IMR-90 (cell line): ENCODE data around the gene NXPE1. TPM values are rescaled to one million over a fixed set of nuclear protein-coding genes. Genes with fewer than 3 reads are reported as not detected.
A peak's percentile ranks its signal among the peaks of the same experiment; 100 is the strongest.

Experiments used
- ATAC-seq: fragments of 200-7000 bp; cut with Tn5 transposase; 2 replicates; pipeline ENCODE4 v1.9.1; 2020; ENCODE audit warnings: low read depth, mild to moderate bottlenecking, moderate library complexity
- BruUV-seq: library from RNA; stranded (reverse); fragments of 400-500 nt; replicated peaks from 2 replicates; lab custom pipeline; 2021; lab: Mats Ljungman, UMichigan
- CTCF ChIA-PET: fragments of 300-600 bp; formaldehyde crosslinking; extraction: SDS; loops from one replicate; lab custom pipeline; 2021; ENCODE audit warnings: antibody characterized with exemption; lab: Yijun Ruan, JAX
- POLR2A ChIA-PET: fragments of 300-600 bp; sonication (Branson Sonifier 250); formaldehyde crosslinking; loops from one replicate; lab custom pipeline; 2022; ENCODE audit warnings: antibody characterized with exemption; ENCODE audit not compliant: unreplicated experiment; lab: Charles Lee
- DNase-seq: peaks from one replicate; pipeline ENCODE4 v3.0.0; 2013
- H2AFZ ChIP-seq: replicated peaks from 2 replicates; pipeline ENCODE3; 2013; ENCODE audit warnings: low read length, mild to moderate bottlenecking; ENCODE audit not compliant: poor library complexity
- H2AK5ac ChIP-seq: 2 replicates; pipeline ENCODE4 v1.6.1; 2013; ENCODE audit warnings: low read depth, low read length, inconsistent platforms
- H2AK9ac ChIP-seq: replicated peaks from 2 replicates; pipeline ENCODE3; 2013; ENCODE audit warnings: mild to moderate bottlenecking, low read depth, low read length, moderate library complexity; ENCODE audit not compliant: poor library complexity
- H2BK120ac ChIP-seq: 2 replicates; pipeline ENCODE4 v1.6.1; 2013; ENCODE audit warnings: low read depth, low read length, inconsistent platforms
- H2BK15ac ChIP-seq: 3 replicates; pipeline ENCODE4 v1.6.1; 2013; ENCODE audit warnings: low read depth, low read length, inconsistent platforms
- H2BK20ac ChIP-seq: 2 replicates; pipeline ENCODE4 v1.6.1; 2013; ENCODE audit warnings: low read depth, mild to moderate bottlenecking, inconsistent platforms, low read length, moderate library complexity
- H2BK5ac ChIP-seq: 2 replicates; pipeline ENCODE4 v1.6.1; 2013; ENCODE audit warnings: mild to moderate bottlenecking, low read depth, low read length, inconsistent platforms; ENCODE audit not compliant: poor library complexity, severe bottlenecking
- H3K14ac ChIP-seq: replicated peaks from 2 replicates; pipeline ENCODE4 v1.6.1; 2013; ENCODE audit warnings: low read depth, low read length, inconsistent platforms
- H3K18ac ChIP-seq: 2 replicates; pipeline ENCODE4 v1.6.1; 2013; ENCODE audit warnings: low read depth, low read length, control low read depth
- H3K23ac ChIP-seq: 2 replicates; pipeline ENCODE4 v1.6.1; 2013; ENCODE audit warnings: low read depth, low read length, inconsistent platforms
- H3K27ac ChIP-seq: 2 replicates; pipeline ENCODE4 v1.5.1; 2013; ENCODE audit warnings: mild to moderate bottlenecking, control low read depth, low read length; ENCODE audit not compliant: insufficient read depth
- H3K27me3 ChIP-seq: 2 replicates; pipeline ENCODE4 v1.6.1; 2013; ENCODE audit warnings: low read length; ENCODE audit not compliant: control insufficient read depth, insufficient read depth
- H3K36me3 ChIP-seq: 2 replicates; pipeline ENCODE4 v1.6.1; 2013; ENCODE audit warnings: low read length, mixed read lengths; ENCODE audit not compliant: control insufficient read depth, insufficient read depth
- H3K4ac ChIP-seq: 2 replicates; pipeline ENCODE4 v1.6.1; 2013; ENCODE audit warnings: low read depth, low read length, inconsistent platforms
- H3K4me1 ChIP-seq: 2 replicates; pipeline ENCODE4 v1.6.1; 2013; ENCODE audit warnings: low read length, mixed read lengths; ENCODE audit not compliant: control insufficient read depth, insufficient read depth
- H3K4me2 ChIP-seq: 2 replicates; pipeline ENCODE4 v1.6.1; 2013; ENCODE audit warnings: low read depth, mild to moderate bottlenecking, control low read depth, low read length, moderate library complexity
- H3K4me3 ChIP-seq: 2 replicates; pipeline ENCODE4 v1.5.1; 2013; ENCODE audit warnings: low read depth, mild to moderate bottlenecking, control low read depth, low read length, moderate library complexity; ENCODE audit not compliant: insufficient read depth
- H3K56ac ChIP-seq: 2 replicates; pipeline ENCODE4 v1.6.1; 2013; ENCODE audit warnings: low read length, inconsistent platforms; ENCODE audit not compliant: insufficient read depth; ENCODE audit errors: extremely low read depth
- H3K79me1 ChIP-seq, 2 experiments: 2 replicates each; pipeline ENCODE4 v1.6.1; 2013; ENCODE audit warnings: low read length in 2 of 2, inconsistent platforms in 1 of 2, low read depth in 1 of 2
- H3K9ac ChIP-seq: 2 replicates; pipeline ENCODE4 v1.6.1; 2013; ENCODE audit warnings: low read depth, low read length, control low read depth
- H3K9me1 ChIP-seq: 2 replicates; pipeline ENCODE4 v1.6.1; 2013; ENCODE audit warnings: low read length, inconsistent platforms; ENCODE audit not compliant: insufficient read depth
- H3K9me3 ChIP-seq: 2 replicates; pipeline ENCODE4 v1.6.1; 2013; ENCODE audit warnings: low read length; ENCODE audit not compliant: control insufficient read depth, insufficient read depth
- H4K20me1 ChIP-seq: 2 replicates; pipeline ENCODE4 v1.6.1; 2013; ENCODE audit warnings: low read length, inconsistent platforms; ENCODE audit not compliant: insufficient read depth
- H4K5ac ChIP-seq: 2 replicates; pipeline ENCODE4 v1.6.1; 2013; ENCODE audit warnings: mild to moderate bottlenecking, low read depth, low read length, control low read depth
- H4K8ac ChIP-seq, 2 experiments: 2 replicates each; pipeline ENCODE4 v1.6.1; 2013; ENCODE audit warnings: low read depth in 2 of 2, low read length in 2 of 2, control low read depth in 1 of 2, inconsistent platforms in 1 of 2
- H4K91ac ChIP-seq: 2 replicates; pipeline ENCODE4 v1.6.1; 2013; ENCODE audit warnings: low read depth, low read length, inconsistent platforms; ENCODE audit not compliant: insufficient read depth
- BHLHE40 ChIP-seq: fragments of 150-350 bp; IDR thresholded peaks from 2 replicates; pipeline ENCODE4 v1.6.1; 2016; ENCODE audit warnings: mild to moderate bottlenecking, low read depth, low read length
- CEBPB ChIP-seq: IDR thresholded peaks from 2 replicates; pipeline ENCODE4 v1.6.1; 2012; ENCODE audit warnings: low read depth, low read length, improper control_type of control experiment
- FOS ChIP-seq: fragments of 150-350 bp; IDR thresholded peaks from 2 replicates; pipeline ENCODE4 v1.6.1; 2016; ENCODE audit warnings: low read depth, low read length
- RAD21 ChIP-seq: IDR thresholded peaks from 2 replicates; pipeline ENCODE4 v1.6.1; 2012; ENCODE audit warnings: low read length, improper control_type of control experiment
- RCOR1 ChIP-seq: IDR thresholded peaks from 2 replicates; pipeline ENCODE4 v1.6.1; 2012; ENCODE audit warnings: mild to moderate bottlenecking, low read length, improper control_type of control experiment; ENCODE audit not compliant: insufficient replicate concordance
- SMC3 ChIP-seq: fragments of 150-350 bp; IDR thresholded peaks from 2 replicates; pipeline ENCODE4 v1.6.1; 2016; ENCODE audit warnings: low read depth, mild to moderate bottlenecking, antibody characterized with exemption, low read length, moderate library complexity
- WGBS, 2 experiments: methylation state at CpG; one replicate each; pipeline versions ENCODE4 v1.1.5 to v1.1.7; 2013; ENCODE audit warnings: missing lambda C conversion rate in 2 of 2; ENCODE audit not compliant: insufficient read length in 1 of 2; ENCODE audit errors: extremely low coverage in 2 of 2; 5-methylcytosine and 5-hydroxymethylcytosine counted together
- dilution Hi-C: fragments of 300-500 bp; cut with HindIII; formaldehyde crosslinking; loops from one replicate; pipeline ENCODE4 v1.14.3; 2018; ENCODE audit warnings: low sequenced_read_pairs; ENCODE audit not compliant: unreplicated experiment
- in situ Hi-C: fragments of 300-500 bp; cut with MboI; formaldehyde crosslinking; loops from 3 replicates; pipeline ENCODE4 v1.14.3; 2019; ENCODE audit warnings: low sequenced_read_pairs, inconsistent platforms, mixed read lengths
- intact Hi-C: fragments of 100-400 bp; cut with micrococcal nuclease; formaldehyde crosslinking; loops from 2 replicates; pipeline ENCODE4 v1.10.0; 2022
- polyA plus RNA-seq, 3 experiments: library from polyadenylated mRNA; depleted of rRNA; stranded (reverse); fragments of >200 nt; gene quantifications; 2 replicates each; pipeline ENCODE4 v1.2.3, GENCODE V29; 2012; ENCODE audit warnings: low replicate concordance in 1 of 3
- total RNA-seq: library from RNA; depleted of rRNA; stranded (reverse); fragments of >200 nt; gene quantifications from 2 replicates; pipeline ENCODE4 v1.2.3, GENCODE V29; 2012

The NXPE1 gene
- total and polyA plus RNA-seq, 2 of the 4 experiments (the other 2 are of a cell fraction) = not detected

GRCh38 chr11:114478768-114479167, 80.9 kb downstream of the NXPE1 start:
- Histone ChIP-seq H2AFZ (no peak overlapping the region), H3K4me3 (no peak overlapping the region), H3K4ac (no peak overlapping the region), H2AK5ac (no peak overlapping the region), H4K91ac (no peak overlapping the region), H2BK120ac (no peak overlapping the region), H3K36me3 (no peaks in the 10 kb centered on the region), H2BK15ac (no peak overlapping the region), H3K56ac (no peak overlapping the region), H3K9ac (no peak overlapping the region), H4K5ac (no peak overlapping the region), H2AK9ac (no peak overlapping the region), H2BK5ac (no peak overlapping the region), H2BK20ac (no peak overlapping the region), H3K27ac (no peak overlapping the region), H3K4me1 (no peaks in the 10 kb centered on the region; the same call in none of the 2 replicates), H4K20me1 (no peaks in the 10 kb centered on the region), H3K9me3 (no peaks in the 10 kb centered on the region), H3K4me2 (no peak overlapping the region), H3K27me3 (no peaks in the 10 kb centered on the region), H3K79me1 (no peaks in the 10 kb centered on the region), H3K9me1 (no peaks in the 10 kb centered on the region), H3K14ac (no peak overlapping the region), H4K8ac (no peak overlapping the region), H3K18ac (no peak overlapping the region), H3K23ac (no peak overlapping the region)
- in situ Hi-C loops = no loop called here
- ATAC-seq = no peak
- DNase-seq = no peak
- 100% methylated on average over 1 of the region's 4 CpGs; no CpG with 5 or more reads in 1 of the 2 experiments for WGBS, 2 experiments
- ChIA-PET CTCF (no interaction called here), POLR2A (interaction anchor here (0.6 kb wide), 1 partner anchor 74 kb away, joined by 3 read pairs; no protein-coding TSS in a partner anchor)
- no TSS peak for BruUV-seq
- dilution Hi-C loops = no loop called here
- intact Hi-C loops = no loop called here
- TF ChIP-seq FOS (no peak), BHLHE40 (no peak), RAD21 (no peak), SMC3 (no peak), RCOR1 (no peak), CEBPB (peak; percentile 48; the same call in 1 of the 2 replicates)
